ENCODE measurements around the gene PTPRG.

Gene PTPRG

GRCh38 chr3:61824553-61825135 lies 263.3 kb downstream of the PTPRG start:
- in situ Hi-C loops (cut with HindIII; ENCODE audit: low pct_unique_long_range_greater_than_20kb, low sequenced_read_pairs) = no loop called here
- no peak for DNase-seq (ENCODE audit: low read depth in 1 of 2, low spot score in 1 of 2)
- no peak for TF ChIP-seq JUND (IDR thresholded peaks at IDR 0.05; ENCODE audit: low read depth)

GRCh38 chr3:61826161-61826560 lies 264.8 kb downstream of the PTPRG start:
- no peak for TF ChIP-seq JUND (IDR thresholded peaks at IDR 0.05; ENCODE audit: low read depth)
- no peak for DNase-seq (ENCODE audit: low read depth in 1 of 2, low spot score in 1 of 2)
- in situ Hi-C loops (cut with HindIII; ENCODE audit: low pct_unique_long_range_greater_than_20kb, low sequenced_read_pairs) = no loop called here

- in situ Hi-C loops (cut with HindIII; ENCODE audit: low pct_unique_long_range_greater_than_20kb, low sequenced_read_pairs) = no loop called here
- no peak for TF ChIP-seq JUND (IDR thresholded peaks at IDR 0.05; ENCODE audit: low read depth)
- DNase-seq (ENCODE audit: low read depth in 1 of 2, low spot score in 1 of 2) = no peak
Measured at GRCh38 chr3:61828184-61828874, 267.0 kb downstream of the PTPRG start.

- no peak for DNase-seq (ENCODE audit: low read depth in 1 of 2, low spot score in 1 of 2)
- no peak for TF ChIP-seq JUND (IDR thresholded peaks at IDR 0.05; ENCODE audit: low read depth)
- in situ Hi-C loops (cut with HindIII; ENCODE audit: low pct_unique_long_range_greater_than_20kb, low sequenced_read_pairs) = no loop called here
Measured at GRCh38 chr3:61828880-61829721, 267.7 kb downstream of the PTPRG start.

GRCh38 chr3:61829722-61830350 lies 268.5 kb downstream of the PTPRG start:
- in situ Hi-C loops (cut with HindIII; ENCODE audit: low pct_unique_long_range_greater_than_20kb, low sequenced_read_pairs) = no loop called here
- no peak for DNase-seq (ENCODE audit: low read depth in 1 of 2, low spot score in 1 of 2)

GRCh38 chr3:61831973-61832372 lies 270.6 kb downstream of the PTPRG start:
- no peak for TF ChIP-seq JUND (IDR thresholded peaks at IDR 0.05; ENCODE audit: low read depth)
- in situ Hi-C loops (cut with HindIII; ENCODE audit: low pct_unique_long_range_greater_than_20kb, low sequenced_read_pairs) = no loop called here
- DNase-seq (ENCODE audit: low read depth in 1 of 2, low spot score in 1 of 2) = no peak

More at GRCh38 chr3:61829722-61830350, 268.5 kb downstream of the PTPRG start:
- TF ChIP-seq JUND (IDR thresholded peaks at IDR 0.05; ENCODE audit: low read depth) = no peak

- DNase-seq (ENCODE audit: low read depth in 1 of 2, low spot score in 1 of 2) = no peak
- in situ Hi-C loops (cut with HindIII; ENCODE audit: low pct_unique_long_range_greater_than_20kb, low sequenced_read_pairs) = no loop called here
- no peak for TF ChIP-seq JUND (IDR thresholded peaks at IDR 0.05; ENCODE audit: low read depth)
Measured at GRCh38 chr3:61832375-61833229, 271.2 kb downstream of the PTPRG start.

- no peak for DNase-seq (ENCODE audit: low read depth in 1 of 2, low spot score in 1 of 2)
- TF ChIP-seq JUND (IDR thresholded peaks at IDR 0.05; ENCODE audit: low read depth) = no peak
- in situ Hi-C loops (cut with HindIII; ENCODE audit: low pct_unique_long_range_greater_than_20kb, low sequenced_read_pairs) = no loop called here
Measured at GRCh38 chr3:61839256-61839655, 277.9 kb downstream of the PTPRG start.

- no peak for DNase-seq (ENCODE audit: low read depth in 1 of 2, low spot score in 1 of 2)
- no peak for TF ChIP-seq JUND (IDR thresholded peaks at IDR 0.05; ENCODE audit: low read depth)
- in situ Hi-C loops (cut with HindIII; ENCODE audit: low pct_unique_long_range_greater_than_20kb, low sequenced_read_pairs) = no loop called here
Measured at GRCh38 chr3:61841111-61841845, 279.9 kb downstream of the PTPRG start.

GRCh38 chr3:61841988-61842387 lies 280.6 kb downstream of the PTPRG start:
- no peak for DNase-seq (ENCODE audit: low read depth in 1 of 2, low spot score in 1 of 2)
- in situ Hi-C loops (cut with HindIII; ENCODE audit: low pct_unique_long_range_greater_than_20kb, low sequenced_read_pairs) = no loop called here
- no peak for TF ChIP-seq JUND (IDR thresholded peaks at IDR 0.05; ENCODE audit: low read depth)

- TF ChIP-seq JUND (IDR thresholded peaks at IDR 0.05; ENCODE audit: low read depth) = no peak
- in situ Hi-C loops (cut with HindIII; ENCODE audit: low pct_unique_long_range_greater_than_20kb, low sequenced_read_pairs) = no loop called here
- no peak for DNase-seq (ENCODE audit: low read depth in 1 of 2, low spot score in 1 of 2)
Measured at GRCh38 chr3:61844346-61844745, 283.0 kb downstream of the PTPRG start.

Data from T47D (cell line).